Bronchial epithelial cell (primary cell): Measurements from ENCODE around the gene ECE1. TPM values are rescaled to one million over a fixed set of nuclear protein-coding genes. Genes with fewer than 3 reads are reported as not detected.

Experiments
- DNase-seq: peaks from one replicate; pipeline ENCODE4 v3.0.0-alpha.2; 2010; ENCODE audit warnings: low read depth
- FAIRE-seq: peaks from 2 replicates; lab custom pipeline; 2011; peaks lifted over from hg19 to GRCh38; lab: Jason Lieb, UNC
- H3K27me3 ChIP-seq: 2 replicates; pipeline ENCODE4 v1.5.1; 2011; ENCODE audit warnings: low read length; ENCODE audit not compliant: control insufficient read depth, insufficient read depth
- H3K36me3 ChIP-seq: 2 replicates; pipeline ENCODE4 v1.5.1; 2011; ENCODE audit warnings: low read length; ENCODE audit not compliant: control insufficient read depth, insufficient read depth
- H3K4me3 ChIP-seq: 2 replicates; pipeline ENCODE4 v1.5.1; 2011; ENCODE audit warnings: mild to moderate bottlenecking, low read depth, low read length, control low read depth
- total RNA-seq: library from RNA; depleted of rRNA; stranded (reverse); fragments of >200 nt; gene quantifications from 2 replicates; pipeline ENCODE4 v1.2.1, GENCODE V29; 2014
- TF ChIP-seq, protein P1 (sequence below): IDR thresholded peaks from 2 replicates; pipeline ENCODE4 v1.5.1; 2011; ENCODE audit warnings: mild to moderate bottlenecking, moderate library complexity, low read length, control low read depth, inconsistent platforms; ENCODE audit not compliant: insufficient read depth, severe bottlenecking

The ECE1 gene
- total RNA-seq, 1 donor from 2014 or later: 44.2 TPM

DNA sequence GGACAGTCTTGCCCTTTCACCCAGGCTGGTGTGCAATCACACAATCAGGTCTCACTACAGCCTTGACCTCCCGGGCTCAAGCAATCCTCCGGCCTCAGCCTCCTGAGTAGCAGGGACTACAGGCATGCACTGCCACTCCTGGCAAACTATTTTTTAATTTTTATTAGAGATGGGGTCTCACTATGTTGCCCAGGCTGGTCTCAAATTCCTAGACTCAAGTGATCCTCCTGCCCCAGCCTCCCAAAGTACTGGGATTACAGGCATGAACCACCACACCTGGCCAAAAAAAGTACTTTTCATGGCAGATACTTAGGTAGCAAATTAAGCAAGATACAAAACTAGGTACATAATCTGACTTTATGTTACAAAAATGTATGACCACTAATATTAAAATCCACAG, 121.8 kb downstream of the ECE1 start:
- H3K4me3 ChIP-seq: no peak overlapping the region
- DNase-seq (no peak), FAIRE-seq (no peak)
- H3K36me3 ChIP-seq: peaks cover 3% of the 10 kb centered on the region
- no peaks in the 10 kb centered on the region for H3K27me3 ChIP-seq
- TF ChIP-seq, protein P1, sequence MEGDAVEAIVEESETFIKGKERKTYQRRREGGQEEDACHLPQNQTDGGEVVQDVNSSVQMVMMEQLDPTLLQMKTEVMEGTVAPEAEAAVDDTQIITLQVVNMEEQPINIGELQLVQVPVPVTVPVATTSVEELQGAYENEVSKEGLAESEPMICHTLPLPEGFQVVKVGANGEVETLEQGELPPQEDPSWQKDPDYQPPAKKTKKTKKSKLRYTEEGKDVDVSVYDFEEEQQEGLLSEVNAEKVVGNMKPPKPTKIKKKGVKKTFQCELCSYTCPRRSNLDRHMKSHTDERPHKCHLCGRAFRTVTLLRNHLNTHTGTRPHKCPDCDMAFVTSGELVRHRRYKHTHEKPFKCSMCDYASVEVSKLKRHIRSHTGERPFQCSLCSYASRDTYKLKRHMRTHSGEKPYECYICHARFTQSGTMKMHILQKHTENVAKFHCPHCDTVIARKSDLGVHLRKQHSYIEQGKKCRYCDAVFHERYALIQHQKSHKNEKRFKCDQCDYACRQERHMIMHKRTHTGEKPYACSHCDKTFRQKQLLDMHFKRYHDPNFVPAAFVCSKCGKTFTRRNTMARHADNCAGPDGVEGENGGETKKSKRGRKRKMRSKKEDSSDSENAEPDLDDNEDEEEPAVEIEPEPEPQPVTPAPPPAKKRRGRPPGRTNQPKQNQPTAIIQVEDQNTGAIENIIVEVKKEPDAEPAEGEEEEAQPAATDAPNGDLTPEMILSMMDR: no peak

Other genes with a start within 250 kb of the ECE1 start
- 20.5 and 28.2 TPM in 2 replicates for gene EIF4G3, start 113.6 kb downstream of the ECE1 start, total RNA-seq
- 6.8 and 18.6 TPM in 2 replicates for gene NBPF3, start 149.7 kb upstream of the ECE1 start, total RNA-seq
- not detected in 2 replicates for gene ALPL, start 219.0 kb upstream of the ECE1 start, total RNA-seq